Renal pelvis (tissue), 12 donors: ENCODE data around the gene IGFBP3. TPM values are rescaled to one million over a fixed set of nuclear protein-coding genes. Genes with fewer than 3 reads are reported as not detected.
"Not testable (repeated sequence)": the region's sequence is repeated elsewhere in the genome, so short reads cannot be mapped to it uniquely, and the experiment has no call there.

Experiments
- DNase-seq: peaks from one replicate; pipeline ENCODE4 v3.0.0-alpha.2; 2013
- long read RNA-seq, 16 experiments: transcript quantifications; one replicate each; lab custom pipeline, GENCODE V29; 2026
- polyA plus RNA-seq, 3 donors: library from polyadenylated mRNA; unstranded; fragments of 120-200 nt; gene quantifications; one replicate each; pipeline ENCODE4 v1.2.1, GENCODE V29; 2013; ENCODE audit not compliant: insufficient read length in 3 of 3

Gene IGFBP3, protein sequence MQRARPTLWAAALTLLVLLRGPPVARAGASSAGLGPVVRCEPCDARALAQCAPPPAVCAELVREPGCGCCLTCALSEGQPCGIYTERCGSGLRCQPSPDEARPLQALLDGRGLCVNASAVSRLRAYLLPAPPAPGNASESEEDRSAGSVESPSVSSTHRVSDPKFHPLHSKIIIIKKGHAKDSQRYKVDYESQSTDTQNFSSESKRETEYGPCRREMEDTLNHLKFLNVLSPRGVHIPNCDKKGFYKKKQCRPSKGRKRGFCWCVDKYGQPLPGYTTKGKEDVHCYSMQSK
- polyA plus RNA-seq, result 10 to 100 TPM; 74.8 to 83.7 (median 78.3) TPM
- long read RNA-seq, donor 1, transcript IGFBP3-201 (5 exons, 2,262 nt), result major isoform, 42 of 47 reads
- long read RNA-seq, donor 1, partial matches to known transcripts, result 0 of 47 reads
- long read RNA-seq, donor 1, other reads (novel, unspliced or antisense), result 0 of 47 reads
- long read RNA-seq, donor 2, transcript IGFBP3-201 (5 exons, 2,262 nt), result major isoform, 27 of 28 reads
- long read RNA-seq, donor 2, partial matches to known transcripts, result 0 of 28 reads
- long read RNA-seq, donor 2, other reads (novel, unspliced or antisense), result 0 of 28 reads
- long read RNA-seq, donor 3, transcript IGFBP3-201 (5 exons, 2,262 nt), result major isoform, 33 of 48 reads
- long read RNA-seq, donor 3, partial matches to known transcripts, result 8 of 48 reads
- long read RNA-seq, donor 3, other reads (novel, unspliced or antisense), result 0 of 48 reads
- long read RNA-seq, donor 4, transcript IGFBP3-201 (5 exons, 2,262 nt), result major isoform, 29 of 34 reads
- long read RNA-seq, donor 4, partial matches to known transcripts, result 0 of 34 reads
- long read RNA-seq, donor 4, other reads (novel, unspliced or antisense), result 0 of 34 reads
- long read RNA-seq, donor 5, transcript IGFBP3-201 (5 exons, 2,262 nt), result major isoform, 19 of 20 reads
- long read RNA-seq, donor 5, partial matches to known transcripts, result 0 of 20 reads
- long read RNA-seq, donor 5, other reads (novel, unspliced or antisense), result 0 of 20 reads
- long read RNA-seq, donor 6, transcript IGFBP3-201 (5 exons, 2,262 nt), result major isoform, 17 of 22 reads
- long read RNA-seq, donor 6, partial matches to known transcripts, result 0 of 22 reads
- long read RNA-seq, donor 6, other reads (novel, unspliced or antisense), result 0 of 22 reads
- long read RNA-seq, donor 7, transcript IGFBP3-201 (5 exons, 2,262 nt), result major isoform, 58 of 73 reads
- long read RNA-seq, donor 7, transcript IGFBP3-208 (2 exons, 574 nt), result minor isoform, 7 of 73 reads
- long read RNA-seq, donor 7, partial matches to known transcripts, result 6 of 73 reads
- long read RNA-seq, donor 7, other reads (novel, unspliced or antisense), result 0 of 73 reads
- long read RNA-seq, donor 8, transcript IGFBP3-208 (2 exons, 574 nt), result minor isoform, 5 of 42 reads
- long read RNA-seq, donor 8, transcript IGFBP3-201 (5 exons, 2,262 nt), result major isoform, 31 of 42 reads
- long read RNA-seq, donor 8, partial matches to known transcripts, result 5 of 42 reads
- long read RNA-seq, donor 8, other reads (novel, unspliced or antisense), result 0 of 42 reads
- long read RNA-seq, donor 9, transcript IGFBP3-201 (5 exons, 2,262 nt), result major isoform, 30 of 43 reads
- long read RNA-seq, donor 9, partial matches to known transcripts, result 6 of 43 reads
- long read RNA-seq, donor 9, other reads (novel, unspliced or antisense), result 0 of 43 reads
- long read RNA-seq, donor 10, transcript IGFBP3-201 (5 exons, 2,262 nt), result major isoform, 19 of 21 reads
- long read RNA-seq, donor 10, partial matches to known transcripts, result 0 of 21 reads
- long read RNA-seq, donor 10, other reads (novel, unspliced or antisense), result 0 of 21 reads
- long read RNA-seq, donor 11, transcript IGFBP3-201 (5 exons, 2,262 nt), result major isoform, 19 of 24 reads
- long read RNA-seq, donor 11, partial matches to known transcripts, result 0 of 24 reads
- long read RNA-seq, donor 11, other reads (novel, unspliced or antisense), result 0 of 24 reads
- long read RNA-seq, donor 12, transcript IGFBP3-201 (5 exons, 2,262 nt), result major isoform, 35 of 44 reads
- long read RNA-seq, donor 12, partial matches to known transcripts, result 7 of 44 reads
- long read RNA-seq, donor 12, other reads (novel, unspliced or antisense), result 0 of 44 reads
- long read RNA-seq, donor 13, transcript IGFBP3-201 (5 exons, 2,262 nt), result major isoform, 19 of 22 reads
- long read RNA-seq, donor 13, partial matches to known transcripts, result 0 of 22 reads
- long read RNA-seq, donor 13, other reads (novel, unspliced or antisense), result 0 of 22 reads
- long read RNA-seq, donor 14, transcript IGFBP3-201 (5 exons, 2,262 nt), result major isoform, 34 of 49 reads
- long read RNA-seq, donor 14, transcript IGFBP3-208 (2 exons, 574 nt), result minor isoform, 6 of 49 reads
- long read RNA-seq, donor 14, partial matches to known transcripts, result 5 of 49 reads
- long read RNA-seq, donor 14, other reads (novel, unspliced or antisense), result 0 of 49 reads
- long read RNA-seq, donor 15, transcript IGFBP3-201 (5 exons, 2,262 nt), result major isoform, 43 of 54 reads
- long read RNA-seq, donor 15, partial matches to known transcripts, result 5 of 54 reads
- long read RNA-seq, donor 15, other reads (novel, unspliced or antisense), result 0 of 54 reads
- long read RNA-seq, donor 16, transcript IGFBP3-201 (5 exons, 2,262 nt), result major isoform, 39 of 46 reads
- long read RNA-seq, donor 16, partial matches to known transcripts, result 0 of 46 reads
- long read RNA-seq, donor 16, other reads (novel, unspliced or antisense), result 0 of 46 reads

DNA sequence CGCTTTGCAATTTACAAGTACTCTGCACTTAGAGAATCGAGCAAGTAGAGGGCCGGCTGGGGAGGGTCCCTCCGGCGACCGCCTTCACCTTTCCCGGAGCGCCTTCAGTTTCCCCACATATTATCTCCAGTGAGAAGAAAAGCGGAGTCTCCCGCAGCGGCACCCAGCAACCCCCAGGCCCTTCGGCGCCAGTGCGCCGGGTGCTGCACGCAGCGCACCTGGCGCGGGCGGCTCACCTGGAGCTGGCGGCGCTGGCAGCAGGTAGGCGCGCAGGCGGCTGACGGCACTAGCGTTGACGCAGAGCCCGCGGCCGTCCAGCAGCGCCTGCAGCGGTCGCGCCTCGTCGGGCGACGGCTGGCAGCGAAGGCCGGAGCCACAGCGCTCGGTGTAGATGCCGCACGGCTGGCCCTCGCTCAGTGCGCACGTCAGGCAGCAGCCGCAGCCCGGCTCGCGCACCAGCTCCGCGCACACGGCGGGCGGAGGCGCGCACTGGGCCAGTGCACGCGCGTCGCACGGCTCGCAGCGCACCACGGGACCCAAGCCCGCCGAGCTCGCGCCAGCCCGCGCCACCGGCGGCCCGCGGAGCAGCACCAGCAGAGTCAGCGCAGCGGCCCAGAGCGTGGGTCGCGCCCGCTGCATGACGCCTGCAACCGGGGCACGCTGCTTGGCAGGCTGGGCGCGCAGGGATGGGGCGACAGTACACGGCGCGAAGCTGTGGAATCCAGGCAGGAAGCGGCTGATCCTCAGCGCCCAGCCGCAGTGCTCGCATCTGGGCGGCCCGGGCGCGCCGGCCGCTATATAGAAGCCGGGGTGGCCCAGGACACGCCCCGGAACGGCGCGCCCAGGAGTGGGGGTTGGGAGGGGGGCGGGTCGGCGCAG is at the start of gene IGFBP3:
Gene IGFBP3, minus strand, starts transcription at position 771 of the 879 bp plus-strand sequence. Its CDS starts 132 bp downstream, at position 639.
- peak; percentile 67 for DNase-seq

DNA sequence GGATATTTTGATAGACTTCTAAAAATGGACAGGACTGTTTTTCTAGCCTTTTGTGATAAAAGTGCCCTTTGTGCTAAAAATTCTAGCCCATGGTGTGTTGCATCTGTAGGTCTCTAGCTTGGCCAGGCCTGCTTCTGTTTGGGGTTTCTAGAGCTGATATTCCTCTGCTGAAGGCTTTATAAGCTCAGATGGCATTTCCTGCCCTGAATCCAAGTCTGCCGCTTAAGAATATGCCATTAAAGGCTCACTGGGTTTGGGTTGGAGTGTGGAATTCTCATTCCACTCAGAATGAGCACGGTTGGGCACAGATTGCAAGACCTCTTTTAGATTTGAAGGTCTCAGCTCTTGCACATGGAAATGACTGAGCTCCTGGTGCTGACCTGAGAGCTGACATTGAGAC is 49.4 kb upstream of the IGFBP3 start:
- DNase-seq, result no peak

DNA sequence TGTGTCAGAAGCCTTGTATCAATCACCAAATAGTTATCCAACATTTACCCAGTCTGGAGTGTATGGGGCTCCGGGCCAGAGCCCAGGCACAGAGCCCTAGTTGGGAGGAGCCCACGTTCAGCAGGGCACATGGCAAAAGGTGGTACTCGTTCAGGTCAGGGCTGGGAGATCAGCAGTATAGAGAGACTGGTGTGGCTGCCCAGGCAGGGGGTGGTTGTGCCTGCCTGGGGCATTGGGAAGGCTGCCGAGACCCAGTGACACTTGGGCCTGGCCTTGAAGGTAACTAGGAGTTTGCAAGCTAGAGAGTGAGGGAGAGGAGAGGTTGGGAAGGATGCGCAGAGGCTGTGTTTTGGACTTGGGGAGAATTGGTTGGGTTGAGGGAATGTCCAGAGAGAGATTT is 48.9 kb upstream of the IGFBP3 start:
- no peak for DNase-seq

DNA sequence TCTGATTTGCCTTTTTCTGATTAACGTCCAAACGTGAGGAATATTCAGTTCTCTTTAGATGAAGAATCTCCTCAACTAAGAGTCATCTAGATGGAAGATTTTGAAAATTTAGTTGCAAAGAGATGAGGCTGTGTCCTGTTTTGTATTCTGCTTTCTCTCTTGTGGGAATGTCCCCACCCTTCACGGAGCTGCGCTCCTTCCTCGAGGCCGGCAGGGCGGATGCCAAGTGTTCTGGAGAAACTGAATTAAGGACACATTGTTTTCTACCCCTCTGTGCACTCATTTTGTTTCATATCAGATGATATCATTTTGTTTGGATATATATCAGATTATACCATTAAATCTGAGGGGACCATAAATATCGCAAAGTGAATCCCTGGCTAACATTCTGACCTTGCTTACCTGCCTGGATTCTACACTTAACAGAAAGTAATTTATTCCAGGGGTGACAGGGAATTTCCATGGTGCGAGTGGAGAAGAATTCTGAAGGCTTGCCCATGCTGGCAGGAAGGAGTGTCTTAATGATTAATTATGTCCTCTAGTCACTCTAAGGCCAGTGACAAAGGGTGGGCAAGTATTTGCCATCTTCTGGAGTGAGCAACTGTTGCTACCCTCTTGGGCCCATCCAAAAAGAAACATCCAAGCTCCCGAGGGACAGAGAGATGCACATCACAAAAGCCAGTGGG is 47.9 kb upstream of the IGFBP3 start:
- DNase-seq, result no peak

DNA sequence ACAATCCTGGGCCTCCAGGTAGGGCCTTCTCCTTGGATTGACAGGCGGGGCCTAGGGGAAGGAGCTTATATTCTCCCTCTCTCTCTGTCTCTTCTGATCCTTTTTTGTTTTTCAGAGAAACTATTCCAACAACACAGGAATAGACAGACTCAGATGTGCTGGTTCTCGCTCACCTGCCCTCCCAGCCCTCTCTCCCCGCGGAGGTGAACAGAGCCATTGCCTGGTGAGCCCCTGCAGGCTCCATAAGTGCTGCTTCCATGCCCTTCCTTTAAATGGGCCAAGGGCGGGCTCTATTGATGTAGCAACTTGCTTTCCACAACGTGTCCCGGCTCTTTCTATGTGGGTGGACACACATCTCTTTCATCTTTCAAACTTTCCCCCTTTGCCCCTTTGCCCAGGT is 47.2 kb upstream of the IGFBP3 start:
- no peak for DNase-seq

DNA sequence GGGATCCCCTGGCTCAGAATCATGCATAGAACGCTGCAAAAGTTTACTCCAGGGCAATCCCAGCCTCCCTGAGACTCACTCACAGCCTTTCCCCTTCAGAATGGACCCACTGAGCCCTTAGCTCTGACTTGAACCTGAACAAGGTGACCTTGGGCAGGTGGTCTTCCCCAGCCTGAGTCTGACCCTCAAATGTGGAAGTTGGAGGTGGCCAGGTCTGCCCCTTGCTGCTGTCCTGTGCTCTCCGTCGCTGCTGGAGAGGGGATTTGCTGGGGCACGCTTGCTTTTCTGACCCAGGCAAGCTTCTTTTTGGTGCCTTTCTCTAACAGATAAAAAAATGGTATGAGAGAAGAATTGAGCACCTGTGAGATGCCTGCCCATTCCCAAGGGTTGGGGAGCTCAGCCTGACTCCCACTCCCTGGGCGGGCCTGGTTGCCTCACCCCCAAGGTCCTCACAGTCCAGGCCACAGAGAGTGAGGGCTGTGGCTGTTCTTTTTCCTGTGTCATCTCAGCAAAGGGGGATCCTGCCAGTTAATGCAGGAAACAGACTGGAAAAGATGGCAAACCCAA is 46.6 kb upstream of the IGFBP3 start:
- no peak for DNase-seq

DNA sequence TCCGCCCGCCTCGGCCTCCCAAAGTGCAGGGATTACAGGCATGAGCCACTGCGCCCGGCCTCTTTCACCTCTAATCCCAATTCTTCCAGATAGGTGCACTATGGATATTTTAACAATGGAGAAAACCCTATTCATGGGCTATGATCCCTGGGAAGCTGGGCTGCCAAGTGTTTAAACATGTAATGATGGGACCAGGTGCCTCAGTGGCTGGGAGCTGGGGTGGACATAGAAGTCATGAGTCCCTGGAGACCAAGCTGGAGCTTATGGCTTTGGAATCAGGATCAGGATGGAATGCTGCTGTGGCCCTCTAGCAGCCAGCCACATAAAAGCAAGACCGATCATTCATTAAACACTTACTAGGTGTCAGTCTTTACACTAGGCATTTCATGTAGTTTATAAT is 41.8 kb upstream of the IGFBP3 start:
- DNase-seq, result no peak

DNA sequence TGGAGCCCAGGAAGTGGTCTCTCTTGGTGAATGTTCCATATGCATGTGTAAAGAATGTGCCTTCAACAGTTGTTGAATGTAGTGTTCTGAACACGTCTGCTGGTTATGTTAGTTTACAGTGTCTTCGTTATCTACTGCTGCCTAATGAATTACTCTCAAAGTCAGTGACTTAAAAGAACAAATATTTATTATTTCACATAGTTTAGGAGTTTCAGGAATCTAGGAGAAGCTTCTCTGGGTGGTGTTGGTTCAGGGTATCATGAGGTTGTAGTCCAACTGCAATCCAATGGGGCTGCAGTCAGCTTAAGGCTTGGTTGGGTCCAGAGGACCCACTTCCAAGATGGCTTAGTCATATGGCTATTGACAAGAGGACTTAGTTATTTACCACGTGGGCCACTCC is 36.6 kb upstream of the IGFBP3 start:
- DNase-seq, result no peak

DNA sequence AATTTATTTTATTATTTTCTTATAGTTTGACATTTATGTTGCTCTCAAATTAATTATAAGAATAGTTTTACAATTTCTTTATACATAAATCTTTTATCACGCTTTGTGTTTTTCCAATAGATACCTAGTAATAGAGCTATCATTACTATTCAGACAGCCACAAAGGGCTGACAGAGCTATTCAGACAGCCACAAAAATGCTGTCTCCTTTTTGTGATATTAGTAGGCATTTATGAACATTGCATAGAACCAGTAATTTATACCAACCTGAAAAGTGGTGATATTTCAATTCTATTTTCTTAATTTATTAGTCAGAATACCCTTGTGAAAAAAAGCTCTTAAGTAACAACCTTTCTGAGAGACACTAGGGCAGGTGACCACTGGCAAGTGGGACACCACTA is 34.2 kb upstream of the IGFBP3 start:
- no peak for DNase-seq

DNA sequence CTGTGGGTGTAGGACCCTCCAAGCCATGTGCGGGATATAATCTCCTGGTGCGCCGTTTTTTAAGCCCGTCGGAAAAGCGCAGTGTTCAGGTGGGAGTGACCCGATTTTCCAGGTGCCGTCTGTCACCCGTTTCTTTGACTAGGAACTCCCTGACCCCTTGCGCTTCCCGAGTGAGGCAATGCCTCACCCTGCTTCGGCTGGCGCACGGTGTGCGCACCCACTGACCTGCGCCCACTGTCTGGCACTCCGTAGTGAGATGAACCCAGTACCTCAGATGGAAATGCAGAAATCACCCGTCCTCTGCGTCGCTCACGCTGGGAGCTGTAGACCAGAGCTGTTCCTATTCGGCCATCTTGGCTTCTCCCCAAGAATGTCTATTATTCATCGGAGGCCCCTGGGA is 32.0 kb upstream of the IGFBP3 start:
- DNase-seq, result not testable (repeated sequence)

DNA sequence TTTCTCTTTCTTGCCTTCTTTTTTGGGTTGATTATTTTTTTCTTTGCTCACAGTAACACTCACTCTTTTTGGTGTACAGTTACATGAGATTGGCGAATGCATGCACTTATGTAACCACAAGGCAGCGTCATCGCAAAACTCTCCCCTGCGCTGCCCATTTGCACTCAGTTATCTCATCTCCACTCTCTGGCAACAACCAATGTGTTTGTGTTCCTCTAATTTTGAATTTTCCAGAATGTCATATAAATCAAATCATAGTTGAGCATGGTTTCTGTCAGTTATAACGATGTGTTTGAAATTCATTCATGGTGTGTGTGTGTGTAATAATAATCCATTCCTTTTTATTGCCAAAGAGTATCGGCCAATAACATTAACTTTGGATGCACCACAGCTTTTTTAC is 23.0 kb upstream of the IGFBP3 start:
- DNase-seq, result no peak

DNA sequence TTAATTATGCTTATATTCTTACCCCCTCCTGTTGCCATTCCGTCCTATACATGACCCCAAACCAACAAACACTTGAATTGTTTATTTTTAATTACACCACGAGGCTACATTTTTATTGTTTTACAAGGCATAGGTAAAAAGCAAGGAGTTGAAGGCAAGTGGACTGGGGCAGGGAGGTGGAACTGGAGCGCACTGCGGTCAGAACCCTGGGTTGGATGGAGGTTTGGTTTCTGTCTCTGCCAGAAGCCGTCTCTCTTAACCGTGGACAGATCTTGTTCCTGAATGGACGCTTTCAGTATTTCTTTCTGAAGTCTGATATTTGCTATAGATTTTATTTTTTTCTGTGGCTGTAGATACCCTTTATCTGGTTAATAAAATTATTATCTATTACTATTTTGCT is 19.9 kb upstream of the IGFBP3 start:
- no peak for DNase-seq

DNA sequence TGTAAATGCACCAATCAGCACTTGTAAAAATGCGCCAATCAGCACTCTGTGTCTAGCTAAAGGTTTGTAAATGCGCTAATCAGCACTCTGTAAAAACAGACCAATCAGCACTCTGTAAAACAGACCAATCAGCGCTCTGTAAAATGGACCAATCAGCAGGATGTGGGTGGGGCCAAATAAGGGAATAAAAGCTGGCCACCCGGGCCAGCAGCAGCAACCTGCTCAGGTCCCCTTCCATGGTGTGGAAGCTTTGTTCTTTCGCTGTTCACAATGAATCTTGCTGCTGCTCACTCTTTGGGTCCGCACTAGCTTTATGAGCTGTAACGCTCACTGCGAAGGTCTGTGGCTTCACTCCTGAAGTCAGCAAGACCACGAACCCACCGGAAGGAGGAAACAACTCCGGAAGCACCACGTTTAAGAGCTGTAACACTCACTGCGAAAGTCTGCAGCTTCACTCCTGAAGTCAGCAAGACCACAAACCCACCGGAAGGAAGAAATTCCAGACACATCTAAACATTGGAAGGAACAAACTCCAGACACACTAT is 19.2 kb upstream of the IGFBP3 start:
- not testable (repeated sequence) for DNase-seq

DNA sequence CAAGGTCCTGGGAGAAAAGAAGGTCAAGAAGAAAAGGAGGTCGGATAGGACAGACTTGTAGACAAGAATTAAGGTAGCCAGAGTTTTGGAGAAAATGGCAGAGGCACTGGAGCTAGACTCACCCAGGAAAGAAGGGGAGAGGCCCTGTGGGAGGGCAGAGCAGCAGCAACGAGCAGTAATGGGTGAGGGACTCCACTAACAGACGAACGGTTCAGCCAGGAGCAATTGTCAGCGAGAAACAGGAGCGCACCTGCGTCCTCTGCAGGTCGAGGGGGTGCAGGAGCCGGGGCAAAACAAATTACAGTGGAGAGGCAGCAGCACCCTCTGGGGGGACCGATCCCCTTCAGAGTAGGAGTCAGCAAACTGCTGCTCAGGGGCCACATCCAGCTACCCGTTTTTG is 18.5 kb upstream of the IGFBP3 start:
- no peak for DNase-seq

DNA sequence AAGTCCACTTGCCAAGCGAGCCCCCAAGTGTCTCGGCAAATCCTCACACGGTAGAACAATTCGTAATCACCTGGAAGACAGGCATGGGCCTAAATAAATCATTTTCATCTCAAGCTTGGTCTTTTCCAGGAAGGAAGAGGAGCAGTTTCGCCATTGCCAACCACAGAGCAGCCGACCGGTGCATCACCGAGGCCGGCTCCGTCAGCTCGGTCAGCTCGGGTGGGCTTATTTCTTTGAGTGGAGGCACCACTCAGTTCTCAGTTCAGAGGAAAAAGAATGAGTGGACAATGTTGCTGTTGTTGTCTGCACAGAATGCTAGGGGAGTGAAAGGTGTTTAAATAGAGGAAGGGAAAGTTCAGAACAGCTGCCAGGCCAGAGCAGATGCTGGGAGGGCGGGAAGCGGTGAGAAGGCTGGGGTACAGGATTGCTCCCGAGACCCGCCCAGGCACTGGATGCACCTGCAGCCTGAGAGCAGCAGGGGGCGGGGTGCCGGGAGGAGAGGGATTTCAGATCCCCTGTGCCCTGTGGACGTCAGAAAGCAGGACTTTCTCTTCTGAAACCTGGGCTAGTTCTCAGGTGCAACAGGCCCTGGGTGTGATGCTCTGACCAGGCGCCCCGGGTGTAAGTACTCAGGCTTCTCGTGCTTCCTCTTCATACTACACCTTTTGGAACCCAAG is 17.7 kb upstream of the IGFBP3 start:
- no peak for DNase-seq

DNA sequence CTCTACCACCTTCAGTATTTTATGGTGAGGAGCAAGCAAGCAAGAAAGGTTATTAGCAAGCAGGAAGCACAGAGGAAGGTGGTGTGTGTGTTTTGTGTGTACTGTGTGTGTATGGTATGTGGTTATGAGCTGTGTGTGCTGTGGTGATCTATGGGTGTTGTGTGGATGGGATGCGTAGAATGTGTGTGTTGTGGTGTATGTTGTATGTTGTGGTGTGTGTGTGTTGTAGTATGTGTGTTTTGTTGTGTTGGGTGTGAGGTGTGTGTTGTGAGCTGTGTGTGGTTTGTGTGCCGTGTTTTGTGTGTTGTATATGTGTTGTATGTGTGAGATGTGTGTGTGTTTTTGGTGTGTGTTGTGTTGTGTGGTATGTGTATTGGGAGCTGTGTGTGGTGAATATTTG is 16.8 kb upstream of the IGFBP3 start:
- DNase-seq, result no peak
